Measurements from ENCODE around the gene RSAD1.
A peak's percentile ranks its signal among the peaks of the same experiment; 100 is the strongest.

RSAD1 gene

GRCh38 chr17:50498021-50498874 lies 19.6 kb downstream of the RSAD1 start:
- no peak for DNase-seq

GRCh38 chr17:50499270-50499669 lies 20.6 kb downstream of the RSAD1 start:
- DNase-seq = no peak

DNA sequence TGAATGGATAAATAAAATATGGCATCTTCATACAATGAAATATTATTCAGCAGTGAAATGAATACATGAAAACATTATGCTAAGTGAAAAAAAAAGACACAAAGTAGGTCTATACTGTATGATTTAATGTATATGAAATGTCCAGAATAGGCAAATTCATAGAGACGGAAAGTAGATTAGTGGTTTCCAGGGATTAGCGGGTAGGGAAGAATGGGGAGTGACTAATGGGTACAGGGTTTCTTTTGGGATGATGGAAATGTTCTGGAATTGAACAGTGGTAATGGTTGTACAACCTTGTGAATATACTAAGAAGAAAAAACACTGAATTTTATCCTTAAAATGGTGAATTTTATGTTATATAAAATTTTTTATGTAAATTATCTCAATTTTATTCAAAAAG lies 21.1 kb downstream of the RSAD1 start:
- peak; percentile 82 for DNase-seq

- no peak for DNase-seq
Observed at GRCh38 chr17:50501054-50501453, 22.4 kb downstream of the RSAD1 start.

DNA sequence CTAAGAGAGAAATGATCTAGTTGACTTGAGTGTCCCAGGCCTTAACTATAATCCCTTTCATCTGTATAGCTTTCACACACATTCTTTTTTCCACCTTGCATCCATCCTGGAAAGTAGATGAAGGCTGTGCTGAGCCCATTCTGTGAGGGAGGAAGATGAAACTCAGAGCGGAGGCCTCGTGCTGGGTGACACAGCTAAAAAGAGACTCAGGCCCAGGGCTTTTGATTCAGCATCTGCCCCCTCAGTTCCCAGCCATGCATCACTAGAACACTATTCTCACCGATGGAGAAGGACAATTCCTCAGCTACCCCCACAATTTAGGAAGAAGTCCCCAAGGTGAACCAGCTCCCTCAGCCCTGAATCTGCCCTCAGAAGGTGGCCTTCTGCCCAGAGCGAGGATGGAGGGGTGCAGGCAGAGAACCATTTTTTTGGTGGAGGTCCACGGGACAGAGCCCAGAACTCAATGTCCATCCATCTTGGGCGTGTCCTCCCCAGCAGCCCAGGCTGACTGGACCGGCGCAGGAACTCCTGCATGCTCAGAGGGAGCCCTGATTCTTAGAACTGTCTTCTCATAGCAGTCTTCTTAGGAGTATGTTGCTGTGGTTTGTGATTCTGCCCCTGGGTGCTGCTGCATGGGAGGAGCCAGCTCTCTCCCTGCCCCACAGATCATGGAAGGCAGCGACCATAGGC lies 23.8 kb downstream of the RSAD1 start:
- DNase-seq = no peak

- DNase-seq = no peak
Observed at GRCh38 chr17:50505591-50506130, 27.0 kb downstream of the RSAD1 start.

DNA sequence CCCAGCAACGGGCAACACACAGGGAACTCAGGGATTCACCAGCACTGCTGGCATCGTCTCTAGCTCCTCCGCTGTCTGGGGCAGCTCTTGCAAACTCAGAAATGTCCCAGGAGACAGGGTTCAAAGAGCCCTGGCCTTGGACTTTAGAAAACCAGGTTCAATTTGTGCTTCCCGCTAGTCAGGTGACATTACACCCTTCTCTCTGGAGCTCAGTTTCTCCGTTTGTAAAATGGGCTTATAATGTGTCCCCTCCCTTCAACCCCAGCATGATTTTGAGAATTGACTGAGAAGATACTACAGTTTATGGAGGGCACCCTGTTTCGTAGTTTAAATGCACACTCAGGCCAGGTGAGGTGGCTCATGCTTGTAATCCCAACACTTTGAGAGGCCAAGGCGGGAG lies 27.6 kb downstream of the RSAD1 start:
- DNase-seq = no peak

DNA sequence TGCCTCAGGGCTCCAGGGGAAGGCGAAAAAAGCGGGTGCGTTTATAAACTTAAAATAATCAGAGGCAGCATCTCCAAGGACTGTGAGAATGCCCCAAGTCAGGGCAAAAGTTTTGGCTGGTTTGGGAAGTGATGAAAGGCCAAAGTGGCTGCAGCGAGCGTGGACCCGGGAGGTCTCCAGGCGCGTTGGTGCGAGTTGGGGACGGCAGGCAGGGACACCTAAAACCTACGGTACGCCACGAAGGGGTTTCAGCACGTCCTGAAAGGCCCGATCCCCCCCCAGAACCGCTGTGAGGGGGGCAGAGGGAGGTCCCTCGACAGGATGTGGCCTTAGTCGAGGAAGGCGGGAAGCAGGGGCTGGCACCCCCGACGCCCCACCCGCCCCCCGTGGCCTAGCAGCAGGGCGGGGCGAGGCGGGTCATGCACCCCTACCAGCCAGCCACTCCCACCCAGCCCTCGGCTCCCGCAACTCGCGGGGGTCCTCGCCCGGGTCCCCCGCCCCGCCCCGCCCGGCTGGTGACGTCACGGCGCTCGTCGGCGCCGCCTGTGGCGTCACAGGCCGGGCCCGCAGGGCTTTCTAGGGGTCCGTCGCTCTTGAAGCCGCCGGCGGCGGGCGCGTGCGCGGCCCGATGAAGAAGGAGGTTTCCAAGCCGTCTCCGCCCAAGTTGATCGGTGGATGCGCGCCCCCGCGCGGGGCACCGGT lies 29.4 kb downstream of the RSAD1 start, which contains the start of gene MYCBPAP:
Gene MYCBPAP, plus strand, starts transcription at position 569 of the 702 bp plus-strand sequence. CDS start 236 bp downstream, outside the sequence.
- DNase-seq = peak; percentile 84

DNA sequence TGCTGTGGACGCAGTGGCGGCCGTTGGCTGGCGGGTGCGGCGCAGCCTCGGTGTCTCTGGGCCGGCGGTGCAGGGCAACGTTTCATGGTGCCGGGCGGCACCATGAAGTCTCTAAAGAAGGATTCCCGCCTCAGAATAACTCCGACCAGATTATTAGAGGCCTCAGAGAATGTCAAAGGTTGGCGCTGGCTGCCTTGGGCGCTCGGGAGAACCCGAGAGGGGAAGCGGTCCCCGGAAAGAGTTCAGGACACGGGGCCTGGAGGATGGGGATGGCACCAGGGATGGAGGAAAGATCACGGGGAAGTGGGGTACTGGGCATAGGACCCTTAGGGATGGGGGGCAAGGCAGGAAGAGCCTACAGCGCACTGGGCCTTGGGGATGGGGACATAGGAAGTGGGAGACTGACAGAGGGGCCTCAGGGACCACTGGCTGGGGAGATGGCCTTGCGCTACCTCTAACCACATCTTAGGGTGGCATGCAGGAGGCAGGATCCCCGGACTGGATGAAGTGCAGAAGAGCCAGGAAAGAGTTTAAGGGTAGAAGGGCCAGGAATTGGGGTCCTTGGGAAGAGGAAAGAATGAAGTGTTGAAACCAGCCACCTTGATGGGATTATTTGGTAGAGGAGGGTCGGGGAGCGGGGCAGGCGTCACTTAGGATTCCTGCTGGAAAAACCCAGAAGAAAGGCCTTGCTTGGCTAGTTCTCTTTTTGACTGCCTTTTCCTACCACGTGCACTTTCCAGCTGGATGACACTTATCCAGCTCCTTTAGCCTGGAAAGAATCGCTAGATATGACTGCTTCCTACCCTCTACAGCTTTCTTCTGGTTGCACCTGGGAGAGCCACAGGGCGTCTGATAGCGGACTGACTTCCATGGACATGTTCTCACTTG lies 30.2 kb downstream of the RSAD1 start:
- DNase-seq = no peak

- no peak for DNase-seq
Observed at GRCh38 chr17:50511058-50511457, 32.4 kb downstream of the RSAD1 start.

DNA sequence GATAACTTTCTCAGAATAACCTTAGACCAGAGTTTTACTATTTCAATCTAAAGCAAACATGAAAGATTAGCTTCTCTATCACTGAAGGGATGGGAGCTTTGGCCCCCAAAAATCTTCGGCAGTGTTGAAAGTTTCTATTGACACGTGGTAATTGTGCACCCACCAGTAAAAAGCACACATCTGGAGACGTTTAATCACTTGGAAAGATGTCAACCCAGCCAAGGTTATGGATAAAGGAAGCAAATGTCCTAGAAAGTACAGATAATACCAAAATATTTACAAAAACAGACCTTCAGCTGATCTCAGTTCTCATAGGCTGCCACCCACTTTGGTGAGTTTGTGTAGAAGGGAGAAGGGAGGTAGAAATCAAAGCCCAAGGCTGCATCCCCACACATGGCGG lies 34.8 kb downstream of the RSAD1 start:
- DNase-seq = no peak

DNA sequence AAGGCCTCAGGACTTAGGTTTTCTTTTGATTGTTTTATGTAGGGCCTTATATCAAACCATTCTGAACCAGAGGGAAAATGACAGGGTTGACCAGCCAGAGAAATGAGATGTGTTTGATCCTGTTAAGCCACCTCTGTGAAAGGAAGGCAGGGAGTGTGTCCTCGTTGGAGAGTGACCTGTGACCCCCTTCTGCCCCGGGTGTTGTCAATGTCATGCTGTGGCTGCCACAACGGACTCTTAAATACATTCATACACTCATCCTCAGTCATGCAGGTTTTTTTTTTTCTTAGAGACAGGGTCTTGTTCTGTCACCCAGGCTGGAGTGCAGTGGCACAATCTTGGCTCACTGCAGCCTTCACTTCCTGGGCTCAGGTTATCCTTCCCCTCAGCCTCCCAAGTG lies 35.7 kb downstream of the RSAD1 start:
- DNase-seq = no peak

DNA sequence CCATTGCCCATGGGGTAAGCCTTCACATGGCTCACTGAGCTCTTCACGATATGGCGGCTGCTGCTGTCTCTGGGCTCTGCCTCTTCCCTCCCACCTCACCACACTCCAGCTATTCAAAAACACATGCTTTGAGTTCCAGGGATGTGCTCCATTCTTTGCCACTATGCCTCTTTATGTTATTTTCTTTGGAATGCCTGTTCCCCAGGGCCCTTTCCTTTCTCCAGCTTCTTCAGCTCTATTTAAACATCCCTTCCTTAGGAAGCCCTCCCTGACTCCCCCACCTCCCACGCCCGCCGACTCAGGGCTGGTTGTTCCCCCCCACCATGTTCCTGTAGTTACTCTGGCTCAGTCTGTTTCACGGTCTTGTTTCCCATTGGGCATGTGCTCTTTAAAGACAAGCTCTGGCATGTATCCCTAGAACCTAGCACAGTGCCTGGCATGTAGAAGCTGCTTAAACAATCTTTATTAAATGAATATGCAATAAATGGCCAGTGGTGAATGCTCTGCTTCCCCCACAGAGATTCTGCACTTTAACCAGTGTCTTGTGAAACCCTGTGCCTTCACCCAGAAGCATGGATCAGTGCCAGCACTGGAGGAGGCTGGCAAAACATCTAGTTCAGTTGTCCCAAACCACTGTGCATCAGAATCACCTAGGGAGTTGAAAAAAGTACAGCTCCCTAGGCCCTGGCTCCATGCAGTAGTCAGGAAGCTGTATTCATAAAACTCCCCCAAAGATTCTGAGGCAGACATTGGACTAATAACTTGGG lies 36.5 kb downstream of the RSAD1 start:
- peak; percentile 39 for DNase-seq

DNA sequence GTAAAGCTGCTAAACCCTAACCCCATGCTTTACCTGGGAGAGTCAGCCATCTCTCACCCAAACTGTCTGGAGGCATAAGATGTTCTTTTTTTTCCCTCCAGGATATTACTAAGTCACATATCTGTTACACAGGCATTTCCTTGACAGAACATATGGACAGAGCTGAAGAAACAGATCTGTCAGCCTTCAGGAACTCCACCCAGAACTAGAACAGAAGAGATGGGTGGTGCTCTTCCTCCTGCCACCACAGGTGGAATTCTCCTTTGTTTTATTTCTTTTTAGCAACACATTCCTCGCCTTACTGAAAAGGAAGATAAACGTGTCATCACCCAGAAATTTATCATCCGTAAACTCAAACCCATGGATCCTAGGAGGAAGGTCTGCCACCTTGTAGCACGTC lies 38.4 kb downstream of the RSAD1 start:
- DNase-seq = no peak

DNA sequence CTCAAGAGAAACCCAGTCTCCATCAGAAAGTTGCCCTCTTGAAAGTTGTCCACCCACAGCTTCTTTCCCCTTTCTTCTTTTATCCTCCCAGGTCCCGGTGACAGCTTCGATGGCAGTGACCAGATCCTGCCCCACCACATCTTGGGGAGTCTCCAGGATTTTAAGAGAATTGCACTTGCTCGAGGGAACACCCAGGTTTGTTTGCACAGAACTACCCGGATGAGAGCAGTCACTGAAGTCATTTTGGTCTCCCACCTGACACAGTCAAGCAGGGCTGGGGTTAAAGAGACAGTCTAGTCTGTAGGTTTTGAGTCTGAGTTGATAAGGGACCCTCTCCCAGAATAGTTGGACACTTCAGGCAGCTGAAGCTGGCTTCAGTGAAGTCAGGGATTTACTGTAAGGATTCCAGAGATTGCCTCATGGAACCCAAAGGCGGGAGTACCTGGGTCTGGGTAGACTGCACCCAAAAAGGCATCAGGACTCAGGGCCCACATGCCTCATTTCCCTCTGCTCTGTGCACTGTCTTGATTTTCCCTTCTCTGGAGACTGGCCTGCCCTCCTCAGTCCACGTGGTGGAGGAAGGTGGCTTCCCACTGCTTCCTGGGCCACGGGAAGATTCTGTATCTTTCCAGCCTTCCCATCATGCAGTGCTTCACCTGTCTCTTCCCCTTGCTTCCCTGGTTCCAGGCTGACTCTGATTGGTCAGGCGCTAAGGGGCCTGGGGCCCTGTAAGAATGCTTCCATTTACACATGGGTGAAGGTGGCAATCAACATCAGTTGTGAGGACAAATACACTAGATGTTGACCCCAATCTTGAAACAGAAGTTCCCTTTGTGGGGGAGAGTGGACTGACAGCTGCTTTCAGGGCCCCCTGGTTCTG lies 39.1 kb downstream of the RSAD1 start:
- no peak for DNase-seq

GRCh38 chr17:50518384-50519023 lies 39.8 kb downstream of the RSAD1 start:
- no peak for DNase-seq

- no peak for DNase-seq
Observed at GRCh38 chr17:50519141-50519834, 40.6 kb downstream of the RSAD1 start.

- no peak for DNase-seq
Observed at GRCh38 chr17:50520483-50520882, 41.8 kb downstream of the RSAD1 start.

GRCh38 chr17:50521514-50521913 lies 42.9 kb downstream of the RSAD1 start:
- no peak for DNase-seq

Data from fibroblast of skin of right biceps (primary cell).